Heart left ventricle (tissue), 16 donors: ENCODE data around the gene MATN1. TPM values are rescaled to one million over a fixed set of nuclear protein-coding genes. Genes with fewer than 3 reads are reported as not detected.

ENCODE experiments used
- ATAC-seq, 4 donors: fragments of 200-7000 bp; cut with Tn5 transposase; one replicate each; pipeline ENCODE4 v1.9.1; 2020 to 2022; ENCODE audit warnings: moderate library complexity in 4 of 4, mild to moderate bottlenecking in 3 of 4, moderate number of reproducible peaks in 1 of 4
- DNase-seq, 5 donors: peaks; one replicate each; pipeline ENCODE4 v3.0.0-alpha.2; 2020
- H3K27ac ChIP-seq, 12 donors: fragments of 200-600 bp; sonication (generic) in 4 of 12; one replicate each; pipeline versions ENCODE4 v1.5.0 to v1.8.0; 2016 to 2022; ENCODE audit warnings: mild to moderate bottlenecking in 2 of 12
- H3K27me3 ChIP-seq, 9 donors: fragments of 200-600 bp; sonication (generic) in 2 of 9; one replicate each; pipeline versions ENCODE4 v1.5.1 to v1.8.0; 2016 to 2022; ENCODE audit warnings: mild to moderate bottlenecking in 3 of 9
- H3K36me3 ChIP-seq, 9 donors: fragments of 200-600 bp; sonication (generic) in 2 of 9; one replicate each; pipeline versions ENCODE4 v1.5.0 to v1.8.0; 2018 to 2022; ENCODE audit warnings: mild to moderate bottlenecking in 2 of 9
- H3K4me1 ChIP-seq, 12 donors: fragments of 200-600 bp; sonication (generic) in 4 of 12; one replicate each; pipeline versions ENCODE4 v1.5.0 to v1.8.0; 2016 to 2022; ENCODE audit warnings: mild to moderate bottlenecking in 3 of 12
- H3K4me3 ChIP-seq, 12 donors: fragments of 200-600 bp; sonication (generic) in 4 of 12; one replicate each; pipeline versions ENCODE4 v1.5.0 to v1.8.0; 2017 to 2022; ENCODE audit warnings: mild to moderate bottlenecking in 9 of 12, moderate library complexity in 4 of 12
- H3K9me3 ChIP-seq, 12 donors: fragments of 200-600 bp; sonication (generic) in 4 of 12; one replicate each; pipeline versions ENCODE4 v1.5.0 to v1.8.0; 2016 to 2022; ENCODE audit warnings: mild to moderate bottlenecking in 1 of 12
- CTCF ChIP-seq, 12 donors: fragments of 200-600 bp; sonication (generic) in 4 of 12; IDR thresholded peaks; one replicate each; pipeline versions ENCODE4 v1.5.0 to v1.8.0; 2018 to 2022; ENCODE audit warnings: antibody characterized with exemption in 12 of 12, mild to moderate bottlenecking in 5 of 12
- POLR2A ChIP-seq, 2 donors: fragments of 450-650 bp; IDR thresholded peaks; one replicate each; pipeline ENCODE4 v1.6.1; 2017; ENCODE audit warnings: antibody characterized with exemption in 2 of 2, mild to moderate bottlenecking in 2 of 2, moderate library complexity in 2 of 2
- WGBS, 4 donors: extraction: QIAGEN DNeasy Blood & Tissue Kit in 2 of 4; methylation state at CpG; one replicate each; pipeline versions ENCODE4 v1.1.5 to v1.1.7; 2013 to 2018; 5-methylcytosine and 5-hydroxymethylcytosine counted together
- intact Hi-C, 10 donors: fragments of 100-400 bp; cut with DNase I; formaldehyde crosslinking; loops; one replicate each; pipeline versions ENCODE4 v1.11.1 to v1.14.2; 2022
- polyA plus RNA-seq, 2 donors: library from polyadenylated mRNA; stranded (reverse); fragments of 200-250 nt; gene quantifications; one replicate each; pipeline ENCODE4 v1.2.3, GENCODE V29; 2013
- total RNA-seq, 9 donors: library from RNA; depleted of rRNA in 2 of 9; stranded (reverse); fragments of >200 nt in 2 of 9; fragmentation: NEBNext Ultra II Directional in 3 of 9; extraction: Animal tissue kit (Norgen Biotek cat#: 25700) in 3 of 9; gene quantifications; one replicate each; pipeline versions ENCODE4 v1.1.0 to v1.2.4, GENCODE V29; 2016 to 2023
- donor health status: ischemic (EF 13 %, LVEDD 7.1; RV severe dilation, severe dysfunction).
- donor health status: healthy with polysubstance abuse.
- donor health status: DM: no; HTN: yes; CAD: no.
- donor health status: DM: no; HTN: no; CAD: no.
- donor health status: ischemic (EF 25% LVEDD 6.9; RV normal size, moderate dysfunction).
- donor health status: ischemic (EF 25% LVEDD 5.7; RV mildly dilated, moderate dysfunction).
- donor health status: healthy.
- donor health status: DM: yes; HTN: yes; CAD: no.
- donor health status: ischemic (EF 35%, LVEDD 5.7; RV mildly dilated, moderate dysfunction).
- donor health status: nonischemic (EF 11% LVEDD 7.7; RV severe dilation, severe dysfunction).
- donor health status: DM: yes; HTN: yes; CAD: no.
- donor health status: PGD.
- donor health status: ischemic (EF 29% LVEDD 5.4; RV normal size, mild dysfunction).
- donor health status: nonischemic (EF 23%, LVEDD 6.1; RV moderate dilation, normal function).

Gene MATN1
- total and polyA plus RNA-seq, 11 donors = 0.67 TPM; not detected in 10

- Histone ChIP-seq H3K27me3 (no peaks in the 10 kb centered on the region), H3K9me3 (no peaks in the 10 kb centered on the region), H3K4me3 (no peak overlapping the region), H3K4me1 (peaks cover 0 to 56% (median 8%) of the 10 kb centered on the region in 12 donors), H3K36me3 (no peaks in the 10 kb centered on the region), H3K27ac (peak overlapping the region in 1 of 12 donors; percentile 0)
- ATAC-seq = no peak
- WGBS, 4 donors = 78 to 93% (median 83%) methylated on average over 5 to 6 of the region's 6 CpGs
- no peak for DNase-seq
- intact Hi-C loops = no loop called here
- no peak for TF ChIP-seq POLR2A (IDR thresholded peaks at IDR 0.05)
- no peak for TF ChIP-seq CTCF (IDR thresholded peaks at IDR 0.05)
These were observed 39.0 kb upstream of the MATN1 start for GRCh38 chr1:30762152-30762929.

- Histone ChIP-seq H3K27me3 (no peaks in the 10 kb centered on the region), H3K9me3 (no peaks in the 10 kb centered on the region), H3K27ac (peak overlapping the region in 2 of 12 donors; percentile 0 to 10), H3K4me3 (no peak overlapping the region), H3K4me1 (peaks cover 0 to 59% (median 15%) of the 10 kb centered on the region in 12 donors), H3K36me3 (no peaks in the 10 kb centered on the region)
- TF ChIP-seq POLR2A (IDR thresholded peaks at IDR 0.05) = no peak
- no peak for TF ChIP-seq CTCF (IDR thresholded peaks at IDR 0.05)
- 50 to 69% (median 60%) methylated on average over 9 to 11 of the region's 11 CpGs for WGBS, 4 donors
- DNase-seq (no peak), ATAC-seq (no peak)
- intact Hi-C loops = no loop called here
These were observed 38.2 kb upstream of the MATN1 start for GRCh38 chr1:30761381-30762151.

GRCh38 chr1:30760596-30761324 is 37.4 kb upstream of the MATN1 start:
- H3K4me1 ChIP-seq = peaks cover 0 to 67% (median 16%) of the 10 kb centered on the region in 12 donors
- H3K27me3 ChIP-seq = no peaks in the 10 kb centered on the region
- no peak for TF ChIP-seq CTCF (IDR thresholded peaks at IDR 0.05)
- no peak for TF ChIP-seq POLR2A (IDR thresholded peaks at IDR 0.05)
- H3K36me3 ChIP-seq = peaks cover 0 to 5% (median 0%) of the 10 kb centered on the region in 9 donors
- ATAC-seq (no peak), DNase-seq (no peak)
- H3K4me3 ChIP-seq = no peak overlapping the region
- 76 to 85% (median 84%) methylated on average over 18 of the region's 18 CpGs for WGBS, 4 donors
- H3K9me3 ChIP-seq = no peaks in the 10 kb centered on the region
- H3K27ac ChIP-seq = peak overlapping the region in 1 of 12 donors; percentile 10
- intact Hi-C loops = no loop called here
